ENCODE measurements around the gene ROPN1L. TPM values are rescaled to one million over a fixed set of nuclear protein-coding genes. Genes with fewer than 3 reads are reported as not detected.

Gene ROPN1L
- total and polyA plus RNA-seq, 4 donors: 12.0 to 34.8 (median 27.2) TPM

- DNase-seq: no peak
- Histone ChIP-seq H3K36me3 (ENCODE audit: control insufficient read depth in 4 of 4, insufficient read depth in 4 of 4, low read length in 4 of 4) (peaks cover 35 to 67% (median 48%) of the 10 kb centered on the region in 4 donors), H3K4me3 (no peak overlapping the region), H3K27me3 (ENCODE audit: control insufficient read depth in 3 of 3, insufficient read depth in 3 of 3, low read length in 2 of 3) (peaks cover 0 to 2% (median 0%) of the 10 kb centered on the region in 3 donors), H3K9me3 (ENCODE audit: control insufficient read depth in 4 of 4, insufficient read depth in 3 of 4, low read length in 3 of 4) (peaks cover 0 to 2% (median 0%) of the 10 kb centered on the region in 4 donors), H3K4me1 (ENCODE audit: control insufficient read depth in 5 of 5, insufficient read depth in 5 of 5, low read length in 5 of 5) (peaks cover 0 to 4% (median 0%) of the 10 kb centered on the region in 5 donors), H3K9ac (ENCODE audit: insufficient read depth in 1 of 2, low read length in 2 of 2) (no peak overlapping the region), H3K27ac (ENCODE audit: low read depth in 1 of 2, low read length in 1 of 2) (no peak overlapping the region)
- WGBS, 2 donors: 77 to 94% methylated on average over 1 of the region's 1 CpG
- no peak for TF ChIP-seq CTCF (IDR thresholded peaks at IDR 0.05; ENCODE audit: control extremely low read depth, extremely low read depth)
- ATAC-seq (ENCODE audit: insufficient read depth, low FRiP score): no peak
Measured at GRCh38 chr5:10410662-10411061, 31.0 kb upstream of the ROPN1L start.

- no peak for DNase-seq
- no peak for ATAC-seq (ENCODE audit: insufficient read depth, low FRiP score)
- 96 to 98% methylated on average over 5 of the region's 5 CpGs for WGBS, 2 donors
- H3K9me3 ChIP-seq (ENCODE audit: control insufficient read depth in 4 of 4, insufficient read depth in 3 of 4, low read length in 3 of 4): peaks cover 0 to 2% (median 0%) of the 10 kb centered on the region in 4 donors
- no peak overlapping the region for H3K4me3 ChIP-seq
- no peak overlapping the region for H3K9ac ChIP-seq (ENCODE audit: insufficient read depth in 1 of 2, low read length in 2 of 2)
- H3K36me3 ChIP-seq (ENCODE audit: control insufficient read depth in 4 of 4, insufficient read depth in 4 of 4, low read length in 4 of 4): peaks cover 31 to 62% (median 45%) of the 10 kb centered on the region in 4 donors
- H3K4me1 ChIP-seq (ENCODE audit: control insufficient read depth in 5 of 5, insufficient read depth in 5 of 5, low read length in 5 of 5): peaks cover 0 to 4% (median 0%) of the 10 kb centered on the region in 5 donors
- peaks cover 0 to 2% (median 0%) of the 10 kb centered on the region in 3 donors for H3K27me3 ChIP-seq (ENCODE audit: control insufficient read depth in 3 of 3, insufficient read depth in 3 of 3, low read length in 2 of 3)
- TF ChIP-seq CTCF (IDR thresholded peaks at IDR 0.05; ENCODE audit: control extremely low read depth, extremely low read depth): no peak
- no peak overlapping the region for H3K27ac ChIP-seq (ENCODE audit: low read depth in 1 of 2, low read length in 1 of 2)
Measured at GRCh38 chr5:10411336-10411735, 30.3 kb upstream of the ROPN1L start.

- Histone ChIP-seq H3K27me3 (ENCODE audit: control insufficient read depth in 3 of 3, insufficient read depth in 3 of 3, low read length in 2 of 3) (peaks cover 0 to 2% (median 0%) of the 10 kb centered on the region in 3 donors), H3K9ac (ENCODE audit: insufficient read depth in 1 of 2, low read length in 2 of 2) (no peak overlapping the region), H3K27ac (ENCODE audit: low read depth in 1 of 2, low read length in 1 of 2) (no peak overlapping the region), H3K4me1 (ENCODE audit: control insufficient read depth in 5 of 5, insufficient read depth in 5 of 5, low read length in 5 of 5) (peaks cover 0 to 8% (median 0%) of the 10 kb centered on the region in 5 donors), H3K9me3 (ENCODE audit: control insufficient read depth in 4 of 4, insufficient read depth in 3 of 4, low read length in 3 of 4) (peaks cover 0 to 2% (median 0%) of the 10 kb centered on the region in 4 donors), H3K36me3 (ENCODE audit: control insufficient read depth in 4 of 4, insufficient read depth in 4 of 4, low read length in 4 of 4) (peaks cover 37 to 69% (median 56%) of the 10 kb centered on the region in 4 donors), H3K4me3 (no peak overlapping the region)
- 97 to 99% methylated on average over 3 of the region's 3 CpGs for WGBS, 2 donors
- ATAC-seq (ENCODE audit: insufficient read depth, low FRiP score): no peak
- no peak for DNase-seq
- TF ChIP-seq CTCF (IDR thresholded peaks at IDR 0.05; ENCODE audit: control extremely low read depth, extremely low read depth): no peak
Measured at GRCh38 chr5:10416868-10417267, 24.8 kb upstream of the ROPN1L start.
